HG03469 (cell line): Measurements from ENCODE around the gene TLK1.

ENCODE experiments used
- ATAC-seq: cut with Tn5 transposase; IDR thresholded peaks from one replicate; pipeline ENCODE4 v1.9.1; 2021; ENCODE audit warnings: mild to moderate bottlenecking, moderate library complexity, moderate number of reproducible peaks; ENCODE audit not compliant: unreplicated experiment

TLK1 gene

DNA sequence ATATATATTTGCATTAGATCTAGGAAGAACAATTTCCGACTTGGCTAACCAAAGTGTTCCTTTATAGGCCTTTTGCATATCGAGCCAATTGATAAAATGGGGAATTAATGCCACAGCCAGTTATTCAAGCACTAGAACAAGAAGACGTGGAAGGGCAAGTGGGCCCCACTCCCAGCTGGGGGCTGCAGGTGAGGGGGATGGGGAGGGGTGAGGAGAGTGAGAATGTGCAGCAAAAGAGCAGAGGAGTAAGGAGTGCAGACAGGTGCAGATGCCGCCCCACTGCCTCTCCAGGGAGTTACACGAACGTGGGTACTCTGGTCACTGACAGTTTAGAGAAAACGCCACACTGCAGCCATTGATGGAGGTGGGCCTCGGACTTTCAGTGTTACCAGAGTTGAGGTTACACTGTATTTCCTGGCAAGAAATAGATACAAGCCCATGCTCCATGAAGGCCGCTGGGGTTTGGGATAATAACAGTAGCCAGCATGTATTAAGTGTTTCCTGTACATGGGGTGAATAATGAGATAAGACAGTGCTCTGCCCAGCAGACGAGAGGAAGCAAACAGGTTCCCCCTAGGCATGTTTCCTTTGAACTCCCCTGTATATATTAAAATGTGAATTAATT, 190.7 kb downstream of the TLK1 start:
- no peak for ATAC-seq

DNA sequence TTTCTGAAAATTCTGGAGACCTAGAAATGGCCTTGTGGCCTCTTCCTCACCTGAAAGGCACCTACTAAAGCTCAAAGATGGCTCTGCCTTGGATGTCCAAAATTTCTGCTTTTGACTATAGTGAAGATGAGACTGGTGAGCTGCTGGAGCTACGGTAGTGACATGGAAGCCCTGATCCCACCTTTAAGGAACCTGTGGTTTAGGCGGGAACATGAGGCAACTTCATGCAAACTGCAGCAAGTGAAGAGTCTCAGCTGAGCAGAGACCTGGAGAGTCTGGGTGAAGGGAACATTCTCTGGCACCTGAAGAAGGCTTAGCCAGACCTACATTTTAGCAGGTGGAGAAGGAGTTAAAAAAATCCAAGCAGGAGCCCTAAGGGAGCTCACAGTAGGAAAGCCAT, 191.7 kb downstream of the TLK1 start:
- ATAC-seq = no peak

DNA sequence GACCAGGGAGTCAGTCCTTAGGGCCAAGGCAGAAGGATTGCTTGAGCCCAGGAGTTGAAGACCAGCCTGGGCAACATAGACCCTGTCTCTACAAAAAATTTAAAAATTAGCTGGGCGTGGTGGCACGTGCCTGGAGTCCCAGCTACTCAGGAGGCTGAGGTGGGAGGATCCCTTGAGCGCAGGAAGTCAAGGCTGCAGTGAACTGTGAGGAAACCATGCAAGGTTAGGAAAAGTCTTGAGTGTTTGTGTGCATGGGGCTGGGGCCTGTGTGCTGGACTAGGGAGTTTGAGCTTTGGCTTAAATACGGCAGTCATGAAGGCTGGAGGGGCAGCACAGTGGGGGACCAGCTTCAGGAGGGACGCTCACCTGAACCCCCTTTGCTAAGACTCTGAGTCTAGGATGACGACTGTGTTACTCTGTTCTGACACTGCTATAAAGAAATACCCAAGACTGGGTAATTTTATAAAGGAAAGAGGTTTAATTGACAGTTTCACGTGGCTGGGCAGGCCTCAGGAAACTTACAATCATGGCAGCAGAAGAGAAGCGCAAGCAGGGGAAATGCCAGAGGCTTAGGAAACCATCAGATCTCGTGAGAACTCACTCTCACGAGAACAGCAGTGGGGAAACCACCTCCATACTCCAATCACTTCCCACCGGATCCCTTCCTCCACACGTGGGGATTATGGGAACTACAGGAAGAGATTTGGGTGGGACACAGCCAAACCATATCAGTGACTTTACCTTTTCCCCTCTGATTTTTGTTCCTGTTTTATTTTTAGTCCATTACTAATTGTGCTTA, 192.3 kb downstream of the TLK1 start:
- ATAC-seq = no peak

GRCh38 chr2:170967553-170967952, 193.1 kb downstream of the TLK1 start:
- no peak for ATAC-seq

- ATAC-seq = no peak
Observed at GRCh38 chr2:170966648-170967396, 193.9 kb downstream of the TLK1 start.

- ATAC-seq = no peak
Observed at GRCh38 chr2:170965446-170966225, 195.1 kb downstream of the TLK1 start.

DNA sequence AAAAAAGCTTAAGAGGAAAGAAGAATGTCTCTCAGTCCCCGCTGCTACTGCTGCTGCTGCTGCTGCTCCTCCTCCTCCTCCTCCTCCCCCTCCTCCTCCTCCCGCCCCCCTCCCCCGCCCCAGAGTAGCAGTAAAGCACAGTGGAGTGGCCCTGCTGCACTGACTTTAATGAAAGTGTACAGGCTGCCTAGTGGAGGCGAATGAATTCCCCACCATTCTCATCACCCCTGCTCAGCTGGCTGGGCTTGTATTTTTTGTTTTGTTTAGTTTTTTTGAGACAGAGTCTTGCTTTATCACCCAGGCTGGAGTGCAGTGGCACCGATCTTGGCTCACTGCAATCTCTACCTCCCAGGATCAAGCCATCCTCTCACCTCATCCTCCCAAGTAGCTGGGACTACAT, 197.3 kb downstream of the TLK1 start:
- ATAC-seq = no peak

GRCh38 chr2:170953941-170954340, 206.8 kb downstream of the TLK1 start:
- no peak for ATAC-seq

GRCh38 chr2:170950221-170950761, 210.4 kb downstream of the TLK1 start:
- ATAC-seq = peak; percentile 68

DNA sequence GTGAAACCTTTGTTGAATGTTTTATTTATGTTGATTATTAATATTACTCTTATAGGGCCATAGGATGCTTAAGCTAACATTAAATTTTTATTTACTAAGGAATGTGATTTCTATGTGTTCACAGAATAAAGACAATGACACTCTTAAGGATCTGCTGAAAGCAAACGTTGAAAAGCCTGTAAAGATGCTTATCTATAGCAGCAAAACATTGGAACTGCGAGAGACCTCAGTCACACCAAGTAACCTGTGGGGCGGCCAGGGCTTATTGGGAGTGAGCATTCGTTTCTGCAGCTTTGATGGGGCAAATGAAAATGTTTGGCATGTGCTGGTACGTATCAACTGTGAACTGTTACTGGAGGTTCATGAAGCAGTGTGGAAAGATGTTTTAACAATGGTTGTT, 211.3 kb downstream of the TLK1 start:
- ATAC-seq = no peak

DNA sequence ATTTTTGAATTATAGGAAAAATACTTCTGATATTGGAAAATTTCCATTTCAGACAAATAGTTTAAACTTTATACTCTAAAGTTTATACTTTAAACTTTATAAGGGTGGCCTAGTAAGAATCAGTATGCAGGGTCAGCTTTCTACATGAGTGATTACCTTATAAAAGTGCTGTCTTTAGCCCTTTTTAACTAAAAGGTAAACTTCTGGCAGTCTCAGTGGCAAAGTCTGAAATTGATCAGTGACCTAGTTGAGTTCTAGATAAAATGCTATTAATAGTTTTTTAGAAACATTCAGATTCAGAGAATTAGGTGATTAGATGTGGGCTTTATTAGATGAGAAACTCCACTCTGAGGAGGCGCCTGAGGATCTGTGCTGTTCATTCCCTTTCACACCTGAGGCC, 216.1 kb downstream of the TLK1 start:
- ATAC-seq = no peak

GRCh38 chr2:170943596-170943995, 217.1 kb downstream of the TLK1 start:
- ATAC-seq = no peak

GRCh38 chr2:170943041-170943440, 217.7 kb downstream of the TLK1 start:
- ATAC-seq = no peak

DNA sequence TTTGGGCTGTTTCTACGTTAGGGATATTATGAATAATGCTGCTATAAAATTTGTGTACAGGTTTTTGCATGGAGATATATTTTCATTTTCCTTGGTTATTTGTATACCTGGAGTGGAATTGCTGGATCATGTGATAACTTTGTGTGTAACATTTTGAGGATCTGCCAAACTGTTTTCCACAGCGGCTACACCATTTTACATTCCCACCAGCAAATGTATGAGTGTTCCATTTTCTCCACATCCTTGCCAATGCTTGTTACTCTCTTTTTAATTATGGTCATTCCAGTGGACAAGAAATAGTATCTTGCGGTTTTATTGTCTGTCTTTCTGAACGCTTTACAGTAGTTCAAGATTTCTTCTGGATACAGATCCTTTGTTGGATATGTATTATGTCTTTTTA, 218.1 kb downstream of the TLK1 start:
- no peak for ATAC-seq
